ENCODE measurements around the gene EBF3.

DNA sequence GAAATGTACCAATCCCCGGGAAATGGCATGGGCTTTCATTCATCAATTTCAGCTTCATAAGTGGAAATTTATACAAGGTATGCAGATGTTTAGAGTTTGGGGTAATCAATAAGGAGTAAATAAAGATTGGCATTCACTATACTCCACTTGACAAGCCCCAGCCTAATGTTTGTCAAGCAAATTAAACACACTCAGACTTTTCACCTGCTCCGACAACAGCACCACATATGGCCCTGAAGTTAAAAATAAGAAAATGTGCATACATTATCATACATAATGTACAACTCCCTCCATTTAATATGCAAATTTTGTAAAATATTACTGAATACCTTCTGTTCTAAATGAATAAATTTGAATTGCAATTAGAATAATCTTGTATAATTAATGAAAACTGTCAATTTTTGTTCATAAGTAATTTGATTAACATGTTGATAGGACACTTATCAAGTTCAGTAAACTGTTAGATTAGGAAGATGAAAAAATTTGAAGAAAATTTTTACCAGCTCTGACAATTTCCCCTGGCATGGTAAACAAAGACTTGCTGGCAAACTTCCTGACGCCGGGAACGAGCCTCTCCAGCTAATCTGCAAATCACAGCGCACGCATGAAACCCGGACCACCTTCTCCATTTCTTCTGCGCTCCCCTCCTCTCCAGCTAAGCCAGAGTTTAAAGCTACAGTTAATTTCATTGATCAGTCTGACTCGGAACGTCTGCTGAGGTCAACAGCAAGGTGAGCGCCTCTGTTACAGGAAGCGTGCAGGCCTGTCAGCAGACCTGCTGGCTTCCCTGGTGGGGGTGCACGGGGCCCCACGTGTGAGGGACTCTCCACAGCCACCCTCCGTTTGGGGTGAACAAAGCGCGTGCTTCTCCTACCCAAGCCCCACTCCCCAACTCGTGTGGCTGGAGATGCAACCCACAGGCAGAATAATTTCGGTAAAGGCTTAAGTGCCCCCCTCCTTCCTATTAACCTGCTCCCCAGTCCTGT lies 70.7 kb downstream of the EBF3 start:
- TF ChIP-seq, protein P1, sequence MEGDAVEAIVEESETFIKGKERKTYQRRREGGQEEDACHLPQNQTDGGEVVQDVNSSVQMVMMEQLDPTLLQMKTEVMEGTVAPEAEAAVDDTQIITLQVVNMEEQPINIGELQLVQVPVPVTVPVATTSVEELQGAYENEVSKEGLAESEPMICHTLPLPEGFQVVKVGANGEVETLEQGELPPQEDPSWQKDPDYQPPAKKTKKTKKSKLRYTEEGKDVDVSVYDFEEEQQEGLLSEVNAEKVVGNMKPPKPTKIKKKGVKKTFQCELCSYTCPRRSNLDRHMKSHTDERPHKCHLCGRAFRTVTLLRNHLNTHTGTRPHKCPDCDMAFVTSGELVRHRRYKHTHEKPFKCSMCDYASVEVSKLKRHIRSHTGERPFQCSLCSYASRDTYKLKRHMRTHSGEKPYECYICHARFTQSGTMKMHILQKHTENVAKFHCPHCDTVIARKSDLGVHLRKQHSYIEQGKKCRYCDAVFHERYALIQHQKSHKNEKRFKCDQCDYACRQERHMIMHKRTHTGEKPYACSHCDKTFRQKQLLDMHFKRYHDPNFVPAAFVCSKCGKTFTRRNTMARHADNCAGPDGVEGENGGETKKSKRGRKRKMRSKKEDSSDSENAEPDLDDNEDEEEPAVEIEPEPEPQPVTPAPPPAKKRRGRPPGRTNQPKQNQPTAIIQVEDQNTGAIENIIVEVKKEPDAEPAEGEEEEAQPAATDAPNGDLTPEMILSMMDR (IDR thresholded peaks at IDR 0.05 in 2 of 3, conservative IDR thresholded peaks at IDR 0.05 in 1 of 3; ENCODE audit: insufficient read depth in 2 of 3, low read depth in 1 of 3, low read length in 3 of 3) = no peak
- TF ChIP-seq, protein P2, sequence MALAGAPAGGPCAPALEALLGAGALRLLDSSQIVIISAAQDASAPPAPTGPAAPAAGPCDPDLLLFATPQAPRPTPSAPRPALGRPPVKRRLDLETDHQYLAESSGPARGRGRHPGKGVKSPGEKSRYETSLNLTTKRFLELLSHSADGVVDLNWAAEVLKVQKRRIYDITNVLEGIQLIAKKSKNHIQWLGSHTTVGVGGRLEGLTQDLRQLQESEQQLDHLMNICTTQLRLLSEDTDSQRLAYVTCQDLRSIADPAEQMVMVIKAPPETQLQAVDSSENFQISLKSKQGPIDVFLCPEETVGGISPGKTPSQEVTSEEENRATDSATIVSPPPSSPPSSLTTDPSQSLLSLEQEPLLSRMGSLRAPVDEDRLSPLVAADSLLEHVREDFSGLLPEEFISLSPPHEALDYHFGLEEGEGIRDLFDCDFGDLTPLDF (CRISPR knock-in tag; IDR thresholded peaks at IDR 0.05) = no peak
- no peak for TF ChIP-seq ARHGAP35 (IDR thresholded peaks at IDR 0.05; ENCODE audit: partially characterized antibody)
- TF ChIP-seq, protein P3, sequence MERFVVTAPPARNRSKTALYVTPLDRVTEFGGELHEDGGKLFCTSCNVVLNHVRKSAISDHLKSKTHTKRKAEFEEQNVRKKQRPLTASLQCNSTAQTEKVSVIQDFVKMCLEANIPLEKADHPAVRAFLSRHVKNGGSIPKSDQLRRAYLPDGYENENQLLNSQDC (CRISPR knock-in tag; IDR thresholded peaks at IDR 0.05) = no peak
- TF ChIP-seq SP2 (IDR thresholded peaks at IDR 0.05; ENCODE audit: extremely low read depth, low read depth, low read length, poor library complexity, severe bottlenecking) = no peak
